Measurements from ENCODE around the gene CLDN5. TPM values are rescaled to one million over a fixed set of nuclear protein-coding genes. Genes with fewer than 3 reads are reported as not detected.

The CLDN5 gene
- total and polyA plus RNA-seq, 10 donors: 18.1 to 167 (median 63.4) TPM

GRCh38 chr22:19525116-19525660 lies 978 bp upstream of the CLDN5 start:
- peak; percentile 51 for DNase-seq
- Histone ChIP-seq H3K27ac (peak overlapping the region in 7 of 8 donors; percentile 20 to 81 (median 56)), H3K9me3 (no peaks in the 10 kb centered on the region), H3K36me3 (peaks cover 0 to 14% (median 0%) of the 10 kb centered on the region in 6 donors), H3K27me3 (replicated peaks in 1 of 7) (peaks cover 7 to 65% (median 29%) of the 10 kb centered on the region in 7 donors), H3K4me3 (peak overlapping the region in 6 of 8 donors; percentile 43 to 70 (median 48)), H3K4me1 (peaks cover 14 to 61% (median 45%) of the 10 kb centered on the region in 6 donors)
- WGBS, 5 donors: 57 to 72% (median 66%) methylated on average over 11 to 15 of the region's 15 CpGs
- peak; percentile 22 to 79 (median 58) for TF ChIP-seq POLR2AphosphoS5 (IDR thresholded peaks at IDR 0.05)
- no peak for TF ChIP-seq POLR2A (IDR thresholded peaks at IDR 0.05)
- intact Hi-C loops (cut with DNase I; ENCODE audit: low total_unique reads): no loop called here

DNA sequence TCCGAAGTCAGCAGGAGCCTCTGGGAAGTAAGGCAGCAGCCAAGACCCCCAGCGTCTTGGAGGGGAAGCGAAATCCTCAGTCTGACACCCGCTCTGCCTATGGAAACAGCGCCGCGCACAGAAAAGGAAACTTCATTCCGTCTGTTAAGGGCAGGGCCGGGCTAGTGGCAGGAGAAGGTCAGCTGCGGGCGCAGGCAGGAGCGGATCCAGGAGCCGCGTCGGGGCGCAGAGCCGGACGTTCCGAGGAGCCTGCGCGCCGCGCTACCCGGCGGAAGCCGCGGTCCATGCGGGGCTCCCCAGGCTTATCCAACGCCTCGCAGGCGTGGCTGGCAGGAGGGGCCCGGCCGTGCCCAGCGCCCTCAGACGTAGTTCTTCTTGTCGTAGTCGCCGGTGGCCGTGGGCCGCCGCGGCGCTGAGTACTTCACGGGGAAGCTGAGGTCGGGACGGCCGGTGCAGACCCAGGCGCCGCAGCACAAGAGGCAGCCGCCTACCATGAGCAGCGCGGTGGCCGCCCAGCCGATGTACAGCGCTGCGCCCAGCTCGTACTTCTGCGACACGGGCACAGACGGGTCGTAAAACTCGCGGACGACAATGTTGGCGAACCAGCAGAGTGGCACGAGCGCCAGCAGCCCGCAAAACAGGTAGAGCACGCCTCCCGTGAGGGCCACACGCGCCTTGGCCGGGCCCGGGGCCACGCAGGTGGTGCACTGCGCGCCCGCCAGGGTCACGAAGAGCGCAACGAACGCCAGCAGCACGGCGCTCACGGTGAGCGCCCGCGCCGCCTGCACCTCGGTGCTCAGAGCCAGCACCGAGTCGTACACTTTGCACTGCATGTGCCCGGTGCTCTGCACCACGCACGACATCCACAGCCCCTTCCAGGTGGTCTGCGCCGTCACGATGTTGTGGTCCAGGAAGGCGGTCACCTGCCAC lies 705 bp downstream of the CLDN5 start:
- WGBS, 5 donors: 2 to 3% (median 2%) methylated on average over 62 to 99 of the region's 99 CpGs
- Histone ChIP-seq H3K4me3 (peak overlapping the region; percentile 28 to 70 (median 45)), H3K27me3 (replicated peaks in 1 of 7) (peaks cover 7 to 58% (median 29%) of the 10 kb centered on the region in 7 donors), H3K9me3 (no peaks in the 10 kb centered on the region), H3K36me3 (peaks cover 0 to 19% (median 0%) of the 10 kb centered on the region in 6 donors), H3K27ac (peak overlapping the region in 6 of 8 donors; percentile 1 to 81 (median 61)), H3K4me1 (peaks cover 14 to 61% (median 45%) of the 10 kb centered on the region in 6 donors)
- DNase-seq: peak; percentile 76
- no peak for TF ChIP-seq CTCF (IDR thresholded peaks at IDR 0.05 in 8 of 11, conservative IDR thresholded peaks at IDR 0.05 in 3 of 11)
- peak in 2 of 3 donors; percentile 49 to 66 for TF ChIP-seq POLR2AphosphoS5 (IDR thresholded peaks at IDR 0.05)
- TF ChIP-seq POLR2A (IDR thresholded peaks at IDR 0.05): no peak
- intact Hi-C loops (cut with DNase I; ENCODE audit: low total_unique reads): no loop called here

DNA sequence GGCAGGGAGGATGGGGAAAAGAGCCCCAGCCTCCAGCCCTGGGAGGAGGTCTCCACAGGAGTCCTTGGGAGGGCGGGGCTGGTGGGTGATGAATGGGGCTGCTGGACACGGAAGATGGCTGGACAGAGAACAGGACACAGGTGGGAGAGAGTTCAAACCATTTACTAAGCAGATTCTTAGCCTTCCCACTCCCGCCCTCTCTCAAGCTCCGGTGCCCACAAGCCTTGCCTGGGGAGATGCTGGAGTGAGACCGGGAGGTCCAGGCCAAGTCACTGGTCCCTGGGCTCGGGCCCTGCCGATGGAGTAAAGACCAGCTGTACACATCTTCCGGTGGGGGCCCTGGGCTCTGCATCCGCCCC lies 1.4 kb downstream of the CLDN5 start:
- H3K27me3 ChIP-seq (replicated peaks in 1 of 7): peaks cover 7 to 51% (median 29%) of the 10 kb centered on the region in 7 donors
- peaks cover 14 to 57% (median 42%) of the 10 kb centered on the region in 6 donors for H3K4me1 ChIP-seq
- H3K27ac ChIP-seq: peak overlapping the region in 6 of 8 donors; percentile 1 to 81 (median 61)
- DNase-seq: no peak
- H3K36me3 ChIP-seq: peaks cover 0 to 20% (median 0%) of the 10 kb centered on the region in 6 donors
- TF ChIP-seq POLR2AphosphoS5 (IDR thresholded peaks at IDR 0.05) (no peak), POLR2A (IDR thresholded peaks at IDR 0.05) (no peak), CTCF (IDR thresholded peaks at IDR 0.05 in 8 of 11, conservative IDR thresholded peaks at IDR 0.05 in 3 of 11) (no peak)
- intact Hi-C loops (cut with DNase I; ENCODE audit: low total_unique reads): no loop called here
- 38 to 55% (median 41%) methylated on average over 8 to 9 of the region's 9 CpGs for WGBS, 5 donors
- no peaks in the 10 kb centered on the region for H3K9me3 ChIP-seq
- H3K4me3 ChIP-seq: peak overlapping the region; percentile 28 to 70 (median 45)

- intact Hi-C loops (cut with DNase I; ENCODE audit: low total_unique reads): no loop called here
- no peak for TF ChIP-seq POLR2A (IDR thresholded peaks at IDR 0.05)
- no peak for TF ChIP-seq POLR2AphosphoS5 (IDR thresholded peaks at IDR 0.05)
- no peak for TF ChIP-seq CTCF (IDR thresholded peaks at IDR 0.05 in 8 of 11, conservative IDR thresholded peaks at IDR 0.05 in 3 of 11)
- Histone ChIP-seq H3K36me3 (peaks cover 0 to 25% (median 0%) of the 10 kb centered on the region in 6 donors), H3K27ac (peak overlapping the region in 4 of 8 donors; percentile 53 to 81 (median 70)), H3K4me1 (peaks cover 14 to 51% (median 37%) of the 10 kb centered on the region in 6 donors), H3K9me3 (no peaks in the 10 kb centered on the region), H3K4me3 (peak overlapping the region in 7 of 8 donors; percentile 43 to 70 (median 45)), H3K27me3 (replicated peaks in 1 of 7) (peaks cover 7 to 46% (median 29%) of the 10 kb centered on the region in 7 donors)
- DNase-seq: no peak
- 64 to 71% (median 66%) methylated on average over 14 to 16 of the region's 16 CpGs for WGBS, 5 donors
These were observed 1.9 kb downstream of the CLDN5 start for GRCh38 chr22:19522190-19522880.
